HepG2 (cell line): ENCODE measurements around the gene NUDT8. TPM values are rescaled to one million over a fixed set of nuclear protein-coding genes. Genes with fewer than 3 reads are reported as not detected.

ENCODE experiments used
- ATAC-seq: fragments of 200-7000 bp; cut with Tn5 transposase; 3 replicates; pipeline ENCODE4 v1.9.1; 2020; ENCODE audit warnings: mild to moderate bottlenecking, moderate library complexity
- BruUV-seq: library from RNA; stranded (reverse); fragments of 400-500 nt; replicated peaks from 2 replicates; lab custom pipeline; 2021; lab: Mats Ljungman, UMichigan
- CTCF ChIA-PET: fragments of 300-600 bp; formaldehyde crosslinking; extraction: SDS; loops from one replicate; lab custom pipeline; 2021; ENCODE audit warnings: low total read pairs, inconsistent platforms, low intra/inter-chr PET ratio; lab: Yijun Ruan, JAX
- POLR2A ChIA-PET: fragments of 350-600 bp; sonication (Branson Sonifier 250); formaldehyde crosslinking; loops from one replicate; lab custom pipeline; 2020; ENCODE audit warnings: antibody characterized with exemption, inconsistent platforms; lab: Yijun Ruan, JAX
- DNase-seq: peaks from one replicate; pipeline ENCODE4 v3.0.0-alpha.2; 2015; ENCODE audit warnings: low spot score
- FAIRE-seq: peaks from 3 replicates; lab custom pipeline; 2011; peaks lifted over from hg19 to GRCh38; lab: Jason Lieb, UNC
- H2AFZ ChIP-seq: one replicate; pipeline ENCODE4 v1.6.1; 2011; ENCODE audit warnings: low read length, inconsistent platforms
- H3K27ac ChIP-seq: fragments of 300-600 bp; 3 replicates; pipeline ENCODE4 v1.8.0; 2011; ENCODE audit warnings: mixed run types, mild to moderate bottlenecking, mixed read lengths, low read length, inconsistent platforms; ENCODE audit not compliant: insufficient read depth; ENCODE audit errors: extremely low read length
- H3K27me3 ChIP-seq, 2 experiments: fragments of 200-600 bp in 1 of 2; 2 replicates in 1 of 2; 3 replicates in 1 of 2; pipeline versions ENCODE4 v1.6.0 to v1.8.0; 2011; ENCODE audit warnings: low read length in 2 of 2, mild to moderate bottlenecking in 2 of 2, moderate library complexity in 2 of 2, inconsistent platforms in 1 of 2; ENCODE audit not compliant: insufficient read depth in 2 of 2, control insufficient read depth in 1 of 2
- H3K36me3 ChIP-seq, 2 experiments: fragments of 200-600 bp in 1 of 2; replicated peaks in 1 of 2; 2 replicates in 1 of 2; 3 replicates in 1 of 2; pipeline versions ENCODE4 v1.5.1 to v1.8.0; 2011; ENCODE audit warnings: low read length in 2 of 2, inconsistent platforms in 1 of 2; ENCODE audit not compliant: insufficient read depth in 2 of 2, control insufficient read depth in 1 of 2
- H3K4me1 ChIP-seq: 2 replicates; pipeline ENCODE4 v1.5.1; 2012; ENCODE audit warnings: low read length, inconsistent platforms; ENCODE audit not compliant: insufficient read depth
- H3K4me2 ChIP-seq: 2 replicates; pipeline ENCODE4 v1.6.0; 2011; ENCODE audit warnings: low read depth, low read length, inconsistent platforms
- H3K4me3 ChIP-seq, 3 experiments: fragments of 200-600 bp in 1 of 3; sonication (generic), shearing (Covaris generic) in 1 of 3; replicated peaks in 1 of 3; 2 replicates each; pipeline ENCODE4 v1.5.1; 2011 to 2016; ENCODE audit warnings: low read length in 3 of 3, inconsistent platforms in 2 of 3, low read depth in 2 of 3, mild to moderate bottlenecking in 2 of 3, control low read depth in 1 of 3, mixed read lengths in 1 of 3; ENCODE audit not compliant: insufficient read depth in 1 of 3
- H3K79me2 ChIP-seq: one replicate; pipeline ENCODE4 v1.6.1; 2011; ENCODE audit warnings: low read length, inconsistent platforms; ENCODE audit not compliant: insufficient read depth
- H3K9ac ChIP-seq: 2 replicates; pipeline ENCODE4 v1.6.0; 2011; ENCODE audit warnings: mild to moderate bottlenecking, low read depth, low read length, inconsistent platforms; ENCODE audit not compliant: insufficient read depth
- H3K9me3 ChIP-seq: 2 replicates; pipeline ENCODE4 v1.5.1; 2012; ENCODE audit warnings: mild to moderate bottlenecking, low read length
- H4K20me1 ChIP-seq: 2 replicates; pipeline ENCODE4 v1.6.0; 2011; ENCODE audit warnings: inconsistent platforms, mild to moderate bottlenecking, low read length, moderate library complexity; ENCODE audit not compliant: insufficient read depth
- SMAD9 ChIP-seq: sonication (generic); formaldehyde crosslinking; IDR thresholded peaks from 2 replicates; pipeline ENCODE4 v1.5.1; 2020; ENCODE audit warnings: mild to moderate bottlenecking, missing genetic modification reagents
- ZBTB33 ChIP-seq: sonication (generic); formaldehyde crosslinking; IDR thresholded peaks from 2 replicates; pipeline ENCODE4 v1.4.0; 2020; ENCODE audit warnings: missing genetic modification reagents
- ZNF350 ChIP-seq: sonication (generic); formaldehyde crosslinking; IDR thresholded peaks from 2 replicates; pipeline ENCODE4 v1.4.0; 2020; ENCODE audit warnings: mild to moderate bottlenecking, low read depth, missing genetic modification reagents, borderline replicate concordance
- WGBS: methylation state at CpG from one replicate; pipeline ENCODE4 v1.1.6; 2017; ENCODE audit warnings: low lambda C conversion rate; 5-methylcytosine and 5-hydroxymethylcytosine counted together
- in situ Hi-C: cut with HindIII; loops from 2 replicates; pipeline ENCODE4 v1.10.0; 2017; ENCODE audit warnings: low pct_unique_long_range_greater_than_20kb; ENCODE audit not compliant: extremely low pct_ligation_motif_present
- intact Hi-C: fragments of 100-400 bp; cut with micrococcal nuclease; formaldehyde crosslinking; loops from one replicate; pipeline ENCODE4 v1.10.0; 2022; ENCODE audit not compliant: unreplicated experiment
- polyA plus RNA-seq, 8 experiments: library from polyadenylated mRNA; depleted of rRNA in 3 of 8; stranded (reverse) in 7 of 8; unstranded in 1 of 8; fragments of >200 nt; fragmentation: Illumina TruSeq in 4 of 8; extraction: Trizol in 4 of 8; gene quantifications; 2 replicates each; pipeline versions ENCODE4 v1.2.1 to v1.2.3, GENCODE V29; 2011 to 2016; ENCODE audit warnings: low read depth in 4 of 8, missing spikeins in 1 of 8, mixed read lengths in 1 of 8; ENCODE audit not compliant: insufficient read depth in 1 of 8
- total RNA-seq, 5 experiments: library from RNA; depleted of rRNA; stranded (reverse); fragments of >200 nt; fragmentation: Illumina TruSeq; extraction: Trizol; gene quantifications; 2 replicates each; pipeline ENCODE4 v1.2.3, GENCODE V29; 2016; ENCODE audit warnings: low read depth in 1 of 5

The NUDT8 gene
- total and polyA plus RNA-seq, 2 of the 13 experiments (the other 11 are each of a cell fraction or from before 2014, with no cell fraction given): 6.7 to 25.8 TPM

GRCh38 chr11:67646535-67647336, 17.0 kb upstream of the NUDT8 start:
- Histone ChIP-seq H3K9me3 (no peaks in the 10 kb centered on the region), H3K79me2 (no peaks in the 10 kb centered on the region), H3K4me3 (no peak overlapping the region), H3K27ac (no peak overlapping the region), H3K9ac (no peak overlapping the region), H3K4me1 (peaks cover 19% of the 10 kb centered on the region), H2AFZ (no peak overlapping the region), H3K4me2 (no peak overlapping the region), H4K20me1 (no peaks in the 10 kb centered on the region)
- BruUV-seq: no TSS peak
- CTCF ChIA-PET: no interaction called here
- intact Hi-C loops (no loop called here), in situ Hi-C loops (no loop called here)
- TF ChIP-seq ZBTB33 (peak; percentile 94), ZNF350 (CRISPR knock-in tag) (no peak), SMAD9 (CRISPR knock-in tag) (no peak)
- TF ChIP-seq, all 625 proteins: peak for 1
- Histone ChIP-seq H3K27me3 (no peaks in the 10 kb centered on the region), H3K36me3 (no peaks in the 10 kb centered on the region)
- ATAC-seq (no peak), DNase-seq (no peak), FAIRE-seq (no peak)
- POLR2A ChIA-PET: interaction anchor here (1.0 kb wide), 1 partner anchor 16 kb away, joined by 5 read pairs; no protein-coding TSS in a partner anchor
- 81% methylated on average over 7 of the region's 24 CpGs for whole genome bisulfite sequencing
